GM23338 (cell line): Measurements from ENCODE around the gene KYNU. TPM values are rescaled to one million over a fixed set of nuclear protein-coding genes. Genes with fewer than 3 reads are reported as not detected.

Experiments
- NANOG ChIP-seq: IDR thresholded peaks from 2 replicates; pipeline ENCODE4 v1.6.1; 2016; ENCODE audit warnings: antibody characterized with exemption, borderline replicate concordance
- POLR2AphosphoS5 ChIP-seq: IDR thresholded peaks from 2 replicates; pipeline ENCODE4 v1.6.1; 2016; ENCODE audit warnings: antibody characterized with exemption, low read depth
- REST ChIP-seq: IDR thresholded peaks from one replicate; pipeline ENCODE4 v1.6.1; 2018; ENCODE audit warnings: antibody characterized with exemption; ENCODE audit not compliant: unreplicated experiment
- ZNF114 ChIP-seq: fragments of 250-450 bp; sonication (Bioruptor Pico); IDR thresholded peaks from 2 replicates; pipeline ENCODE4 v1.5.0; 2020; ENCODE audit warnings: mild to moderate bottlenecking, moderate library complexity
- ZNF331 ChIP-seq: fragments of 250-450 bp; sonication (Bioruptor Pico); IDR thresholded peaks from 2 replicates; pipeline ENCODE4 v1.5.0; 2020; ENCODE audit warnings: low read depth, mild to moderate bottlenecking, moderate library complexity
- ZNF462 ChIP-seq: fragments of 250-450 bp; sonication (Bioruptor Pico); IDR thresholded peaks from 2 replicates; pipeline ENCODE4 v1.5.0; 2020; ENCODE audit warnings: mild to moderate bottlenecking, moderate library complexity
- polyA plus RNA-seq: library from polyadenylated mRNA; unstranded; fragments of >200 nt; fragmentation: Nextera tagmentation; extraction: Ambion mirVana; gene quantifications from 2 replicates; pipeline ENCODE4 v1.2.1, GENCODE V29; 2016
- total RNA-seq: library from RNA; depleted of rRNA; stranded (reverse); fragments of >200 nt; shearing (Covaris generic); gene quantifications from 2 replicates; pipeline ENCODE4 v1.2.3, GENCODE V29; 2014

Gene KYNU
- total and polyA plus RNA-seq, 2 experiments from 2014 or later, result 0.03 to 0.21 TPM

- TF ChIP-seq ZNF462 (CRISPR knock-in tag), result no peak
- no peak for TF ChIP-seq ZNF114 (CRISPR knock-in tag)
- no peak for TF ChIP-seq ZNF331 (CRISPR knock-in tag)
- TF ChIP-seq NANOG, result no peak
- TF ChIP-seq REST, result no peak
- TF ChIP-seq POLR2AphosphoS5, result no peak
Observed at GRCh38 chr2:143085125-143085784, 207.8 kb downstream of the KYNU start (continued).
